Epithelial cell of esophagus (primary cell): ENCODE results near the gene PRKAA2.
"Not testable (repeated sequence)": the region's sequence is repeated elsewhere in the genome, so short reads cannot be mapped to it uniquely, and the experiment has no call there.

ENCODE experiments used
- DNase-seq: peaks from one replicate; pipeline ENCODE4 v3.0.0; 2010; ENCODE audit warnings: low read depth
- H3K4me3 ChIP-seq: 2 replicates; pipeline ENCODE4 v1.5.1; 2011; ENCODE audit warnings: mild to moderate bottlenecking, low read length, control low read depth
- CTCF ChIP-seq: IDR thresholded peaks from 2 replicates; pipeline ENCODE4 v1.5.1; 2011; ENCODE audit warnings: low read depth, mild to moderate bottlenecking, low read length, control low read depth, inconsistent platforms; ENCODE audit not compliant: insufficient read depth; ENCODE audit errors: missing control alignments

PRKAA2 gene

DNA sequence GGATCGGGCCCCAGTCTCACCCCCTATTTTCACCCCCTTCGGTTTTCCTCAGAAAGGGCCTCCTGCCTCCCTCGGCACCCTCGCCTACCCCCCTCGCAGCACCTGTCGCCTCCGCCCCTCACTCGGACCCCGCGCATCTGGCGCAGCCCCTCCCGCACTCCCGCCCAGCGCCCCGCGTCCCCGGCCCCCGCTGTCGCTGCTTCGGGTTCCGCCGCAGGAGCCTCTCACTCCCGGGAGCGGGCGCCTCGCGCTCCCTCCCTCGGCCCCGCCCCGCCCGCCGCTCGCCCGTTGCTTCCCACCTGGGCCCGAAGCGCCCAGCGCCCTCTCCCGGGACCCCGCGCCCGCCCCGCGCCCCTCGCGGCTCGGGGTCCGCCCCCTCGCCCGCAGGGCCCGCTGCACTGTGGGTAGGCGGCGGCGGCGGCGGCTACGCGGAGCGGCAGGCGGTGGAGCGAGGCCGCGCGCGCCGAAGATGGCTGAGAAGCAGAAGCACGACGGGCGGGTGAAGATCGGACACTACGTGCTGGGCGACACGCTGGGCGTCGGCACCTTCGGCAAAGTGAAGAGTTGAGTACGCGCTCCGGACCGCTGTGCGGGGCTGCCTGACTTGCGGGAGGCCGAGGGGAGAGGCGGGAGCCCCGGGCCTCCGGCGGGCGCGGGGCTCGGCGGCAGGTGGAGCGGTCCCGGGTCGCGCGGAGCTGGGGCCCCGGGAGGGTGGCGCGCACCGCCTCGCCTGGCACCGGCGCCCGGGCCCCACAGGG lies at the start of gene PRKAA2:
Gene PRKAA2 (plus strand): TSS at position 396 of the 758 bp plus-strand sequence. CDS start 74 bp downstream, at position 470.
- peak; percentile 34 for DNase-seq
- H3K4me3 ChIP-seq, result peak within 1 kb of the TSS; percentile 56
- no peak for TF ChIP-seq CTCF

DNA sequence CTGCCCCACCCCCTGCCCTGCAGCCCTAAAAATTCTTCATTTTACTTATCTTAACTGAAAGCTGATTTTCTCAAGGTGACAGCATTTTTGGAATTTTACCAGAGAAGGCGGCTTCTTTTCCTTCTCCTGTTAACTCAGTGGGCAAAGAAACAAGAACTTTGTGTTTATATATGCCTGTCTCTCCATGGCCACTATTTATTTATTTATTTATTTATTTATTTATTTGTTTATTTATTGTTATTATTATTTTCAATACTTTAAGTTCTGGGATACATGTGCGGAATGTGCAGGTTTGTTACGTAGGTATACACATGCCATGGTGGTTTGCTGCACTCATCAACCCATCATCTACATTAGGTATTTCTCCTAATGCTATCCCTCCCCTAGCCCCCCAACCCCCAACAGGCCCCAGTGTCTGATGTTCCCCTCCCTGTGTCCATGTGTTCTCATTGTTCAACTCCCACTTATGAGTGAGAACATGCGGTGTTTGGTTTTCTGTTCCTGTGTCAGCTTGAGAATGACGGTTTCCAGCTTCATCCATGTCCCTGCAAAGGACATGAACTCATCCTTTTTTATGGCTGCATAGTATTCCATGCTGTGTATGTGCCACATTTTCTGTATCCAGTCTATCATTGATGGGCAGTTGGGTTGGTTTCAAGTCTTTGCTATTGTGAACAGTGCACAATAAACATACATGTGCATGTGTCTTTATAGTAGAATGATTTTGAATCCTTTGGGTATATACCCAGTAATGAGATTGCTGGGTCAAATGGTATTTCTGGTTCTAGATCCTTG lies 49.5 kb upstream of the PRKAA2 start:
- not testable (repeated sequence) for H3K4me3 ChIP-seq, DNase-seq

- H3K4me3 ChIP-seq, DNase-seq: not testable (repeated sequence)
Observed at GRCh38 chr1:56610097-56610496, 35.0 kb upstream of the PRKAA2 start.

DNA sequence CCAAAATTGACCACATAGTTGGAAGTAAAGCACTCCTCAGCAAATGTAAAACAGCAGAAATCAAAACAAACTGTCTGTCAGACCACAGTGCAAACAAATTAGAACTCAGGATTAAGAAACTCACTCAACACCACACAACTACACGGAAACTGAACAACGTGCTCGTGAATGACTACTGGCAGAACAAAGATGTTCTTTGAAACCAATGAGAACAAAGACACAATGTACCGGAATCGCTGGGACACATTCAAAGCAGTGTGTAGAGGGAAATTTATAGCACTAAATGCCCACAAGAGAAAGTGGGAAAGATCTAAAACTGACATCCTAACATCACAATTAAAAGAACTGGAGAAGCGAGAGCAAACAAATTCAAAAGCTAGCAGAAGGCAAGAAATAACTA lies 34.3 kb upstream of the PRKAA2 start:
- not testable (repeated sequence) for DNase-seq, H3K4me3 ChIP-seq

DNA sequence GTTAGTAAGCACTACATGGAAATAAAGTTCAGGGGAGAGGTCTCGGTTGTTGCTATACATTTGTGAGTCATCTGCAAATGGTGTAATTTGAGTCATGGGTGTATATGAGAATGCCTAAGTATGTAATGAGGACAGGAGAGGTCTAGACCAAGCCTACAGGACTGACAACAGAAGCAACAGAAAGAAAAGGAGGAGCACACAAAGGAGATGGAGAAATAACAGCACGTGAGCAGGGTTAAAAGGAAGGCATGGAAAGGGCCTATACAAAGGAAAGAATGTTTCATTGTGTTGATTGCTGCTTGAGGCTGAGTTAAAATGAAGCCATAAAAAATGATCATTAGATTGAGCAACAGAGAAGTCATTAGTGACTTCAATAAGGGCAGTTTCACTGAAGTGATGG lies 28.0 kb upstream of the PRKAA2 start:
- peak; percentile 74 for DNase-seq
- no peak for TF ChIP-seq CTCF
- no peak overlapping the region for H3K4me3 ChIP-seq

GRCh38 chr1:56625819-56626440 lies 19.2 kb upstream of the PRKAA2 start:
- no peak for TF ChIP-seq CTCF
- H3K4me3 ChIP-seq, result no peak overlapping the region
- no peak for DNase-seq

- DNase-seq, result no peak
- H3K4me3 ChIP-seq, result no peak overlapping the region
- no peak for TF ChIP-seq CTCF
Observed at GRCh38 chr1:56626546-56626945, 18.6 kb upstream of the PRKAA2 start.

GRCh38 chr1:56627019-56627635 lies 18.0 kb upstream of the PRKAA2 start:
- no peak overlapping the region for H3K4me3 ChIP-seq
- no peak for TF ChIP-seq CTCF
- no peak for DNase-seq
